ENCODE results near the gene COPS3.

GRCh38 chr17:17325228-17325627 lies 44.2 kb upstream of the COPS3 start:
- TF ChIP-seq CTCF (conservative IDR thresholded peaks at IDR 0.05 in 1 of 2, IDR thresholded peaks at IDR 0.05 in 1 of 2; ENCODE audit: extremely low read depth in 1 of 2, insufficient read depth in 1 of 2, low read depth in 1 of 2, low read length in 2 of 2): no peak
- no peak for TF ChIP-seq EZH2 (IDR thresholded peaks at IDR 0.05; ENCODE audit: borderline replicate concordance, low read length)

Measured in mammary epithelial cell (primary cell).